Hematopoietic multipotent progenitor cell (in vitro differentiated cells): Measurements from ENCODE around the gene PCDH15. TPM values are rescaled to one million over a fixed set of nuclear protein-coding genes. Genes with fewer than 3 reads are reported as not detected.
A peak's percentile ranks its signal among the peaks of the same experiment; 100 is the strongest.

Experiments used
- DNase-seq, 3 donors: peaks; one replicate each; pipeline ENCODE4 v3.0.0-alpha.2; 2011 to 2015; ENCODE audit warnings: low read depth in 2 of 3, low spot score in 2 of 3
- total RNA-seq: library from RNA; depleted of rRNA; stranded (reverse); fragments of >200 nt; gene quantifications from one replicate; pipeline ENCODE4 v1.2.3, GENCODE V29; 2012

The PCDH15 gene
- total RNA-seq, 1 donor: not detected

DNA sequence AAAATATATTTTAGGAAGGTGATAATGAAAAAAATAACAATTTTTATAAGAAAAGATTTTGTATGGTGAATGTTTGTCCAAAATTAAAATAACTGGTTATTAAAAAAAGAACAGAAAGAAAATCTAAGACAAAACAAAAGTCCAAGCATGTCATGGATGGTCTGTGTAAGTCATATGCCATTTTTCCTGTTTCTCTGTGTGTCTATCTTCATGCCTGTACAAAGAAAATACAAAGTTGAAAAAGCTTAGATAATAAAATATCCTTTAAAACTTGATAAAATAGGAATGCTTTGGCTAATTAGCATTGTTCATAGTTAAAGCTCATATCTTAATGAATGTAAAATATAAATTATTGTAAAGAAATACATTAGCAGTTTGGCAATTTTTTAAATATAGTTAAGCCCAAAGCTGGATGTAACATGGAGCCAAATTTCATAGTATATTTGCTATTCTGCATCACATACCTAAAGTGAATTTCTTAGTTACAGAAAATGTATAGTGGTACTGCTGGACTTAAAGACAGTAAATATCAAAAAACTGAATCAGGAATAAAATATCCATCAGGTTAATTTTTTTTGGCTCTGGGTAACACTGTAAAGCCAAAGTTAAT lies 661.1 kb downstream of the PCDH15 start:
- DNase-seq: no peak

DNA sequence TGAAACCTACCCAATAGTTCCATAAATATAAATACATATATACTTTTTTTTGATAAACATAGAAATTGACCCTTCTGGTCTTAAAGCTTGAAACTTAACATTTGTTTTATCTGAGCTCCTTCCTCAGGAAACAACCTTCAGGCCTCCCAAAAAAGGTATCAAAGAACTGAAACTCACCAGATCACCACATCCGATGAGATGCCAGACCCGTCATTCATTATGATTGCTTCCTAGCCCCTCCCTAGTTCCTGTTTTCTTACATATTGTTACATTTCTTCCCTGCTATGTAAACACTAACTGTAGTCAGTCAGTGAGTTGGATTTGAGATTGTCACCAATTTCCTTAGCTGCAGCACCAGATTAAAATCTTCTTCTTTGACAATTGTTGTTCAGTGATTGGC lies 663.6 kb downstream of the PCDH15 start:
- no peak for DNase-seq

DNA sequence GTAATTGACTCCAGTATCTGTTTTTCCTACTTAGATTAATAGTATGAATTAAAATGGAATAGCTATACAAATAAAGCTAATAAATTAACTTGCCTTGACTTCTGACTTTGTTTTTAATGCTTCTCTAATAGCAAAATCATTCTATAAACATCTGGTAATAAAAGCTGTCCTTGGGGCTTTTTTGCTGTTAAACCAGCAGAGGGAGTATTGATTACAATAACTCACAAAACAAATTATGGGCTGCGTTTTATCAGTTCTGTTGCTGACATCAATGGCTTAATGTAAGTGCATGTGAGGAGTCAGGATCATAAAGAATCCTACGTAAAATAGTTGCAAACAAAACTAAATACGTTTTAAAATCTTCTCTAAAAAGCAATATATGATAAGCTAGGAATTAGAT lies 667.8 kb downstream of the PCDH15 start:
- peak in 1 of 3 donors; percentile 1 for DNase-seq

DNA sequence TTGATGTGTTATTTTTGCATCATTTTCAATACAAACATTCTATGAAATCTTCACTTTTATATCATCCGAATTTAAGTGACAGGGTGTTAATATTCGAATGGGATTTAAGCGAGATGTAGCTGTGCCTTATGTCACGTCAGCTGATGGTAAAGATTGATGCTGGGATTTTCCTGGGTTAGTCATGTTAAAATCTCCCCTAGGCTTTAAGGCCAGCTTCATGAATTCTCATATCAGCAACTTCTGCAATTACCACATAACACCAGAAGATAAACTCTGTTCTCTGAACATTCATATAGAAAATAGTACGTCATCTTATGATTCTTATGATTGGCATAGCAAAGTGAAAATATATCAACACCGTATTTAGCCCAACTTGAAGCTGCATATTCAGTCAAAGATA lies 669.2 kb downstream of the PCDH15 start:
- DNase-seq: no peak

DNA sequence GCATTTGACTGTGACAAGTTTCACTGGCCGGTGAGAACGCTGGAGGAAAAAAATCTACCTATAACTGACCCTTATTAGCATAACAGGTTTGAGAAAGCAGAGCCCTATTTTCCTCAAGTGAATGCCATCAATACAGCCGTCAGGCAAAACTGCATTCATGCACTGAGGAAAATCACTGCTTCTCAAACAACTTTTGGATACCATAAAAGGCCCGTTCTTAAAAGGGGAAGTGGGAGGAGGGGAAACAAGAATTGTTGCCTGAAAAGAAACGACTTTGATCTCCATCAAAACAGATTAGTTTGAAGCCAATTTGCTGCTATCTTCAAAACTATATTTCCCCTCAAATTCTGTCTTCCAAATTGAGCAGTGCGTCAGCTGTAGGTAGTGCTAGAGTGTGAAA lies 670.6 kb downstream of the PCDH15 start:
- no peak for DNase-seq

DNA sequence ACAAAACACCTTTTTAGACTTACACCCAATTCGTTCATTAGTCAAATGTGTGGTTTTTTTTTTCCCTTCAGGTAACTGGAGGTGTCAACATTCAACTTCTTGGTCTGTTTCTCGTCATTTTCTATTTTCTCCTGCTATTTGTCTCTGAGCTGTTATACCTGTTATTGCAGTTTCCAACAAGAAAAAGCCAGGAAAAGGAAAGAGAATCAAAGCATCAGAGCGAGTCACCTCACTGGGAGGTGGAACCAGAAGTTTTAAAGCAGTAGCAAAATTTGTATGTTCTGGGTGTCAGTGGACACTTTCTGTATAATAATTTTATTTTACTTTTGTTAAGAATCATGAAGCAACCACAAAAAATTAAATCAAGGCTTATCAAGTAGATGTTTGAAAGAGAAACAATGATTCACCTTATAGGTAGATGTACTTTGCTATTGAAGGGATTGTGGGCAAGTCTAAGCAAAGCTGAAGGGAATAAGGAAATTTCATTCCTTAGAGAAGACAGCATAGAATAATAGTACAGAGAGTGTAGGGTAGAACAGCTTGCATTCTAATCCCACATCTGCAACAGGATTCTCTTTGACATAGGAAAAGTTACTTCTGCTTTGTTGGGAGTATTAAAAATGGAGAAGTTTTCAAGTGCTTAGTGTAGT lies 675.8 kb downstream of the PCDH15 start:
- no peak for DNase-seq

DNA sequence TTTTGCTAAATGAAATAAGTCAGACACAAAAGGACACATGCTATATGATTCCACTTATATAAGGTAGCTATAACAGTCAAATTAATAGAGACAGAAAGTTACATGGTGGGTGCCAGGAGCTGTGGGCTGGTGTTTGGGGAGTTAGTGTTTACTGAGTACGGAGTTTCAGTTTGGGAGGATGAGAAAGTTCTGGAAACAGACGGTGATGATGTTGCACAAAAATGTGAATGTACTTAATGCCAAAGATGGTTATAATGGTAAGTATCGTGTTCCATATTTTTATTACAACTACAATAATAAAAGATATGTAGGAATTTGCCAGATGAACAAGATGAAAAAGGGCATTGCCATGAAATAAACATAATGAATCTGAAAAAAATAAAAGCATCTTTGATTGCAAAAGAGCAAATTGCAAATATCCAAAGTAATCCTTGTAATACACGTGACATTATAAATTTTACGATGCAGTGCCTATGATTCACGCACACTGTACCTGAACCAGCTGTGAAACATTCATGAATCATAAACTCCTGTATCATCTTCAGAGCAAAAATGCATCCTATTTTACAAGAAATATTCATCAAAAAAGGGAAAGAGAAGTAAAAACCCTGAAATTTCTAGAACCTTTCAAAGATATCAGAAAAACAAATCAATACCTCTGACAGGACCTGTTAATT lies 676.7 kb downstream of the PCDH15 start:
- DNase-seq: no peak

DNA sequence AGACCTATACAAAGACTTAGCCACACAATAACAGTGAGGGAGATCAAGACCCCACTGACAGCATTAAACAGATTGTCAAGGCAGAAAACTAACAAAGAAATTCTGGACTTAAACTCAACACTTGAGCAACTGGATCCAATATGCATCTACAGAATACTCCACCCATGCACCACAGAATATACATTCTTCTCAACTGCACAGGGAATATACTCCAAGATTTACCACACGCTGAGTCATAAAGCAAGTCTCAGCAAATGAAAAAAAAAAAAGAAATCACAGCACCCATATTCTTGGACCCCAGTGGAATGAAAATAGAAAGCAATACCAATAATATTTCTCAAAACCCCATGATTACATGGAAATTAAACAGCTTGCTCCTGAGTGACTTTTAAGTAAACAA lies 680.2 kb downstream of the PCDH15 start:
- no peak for DNase-seq

DNA sequence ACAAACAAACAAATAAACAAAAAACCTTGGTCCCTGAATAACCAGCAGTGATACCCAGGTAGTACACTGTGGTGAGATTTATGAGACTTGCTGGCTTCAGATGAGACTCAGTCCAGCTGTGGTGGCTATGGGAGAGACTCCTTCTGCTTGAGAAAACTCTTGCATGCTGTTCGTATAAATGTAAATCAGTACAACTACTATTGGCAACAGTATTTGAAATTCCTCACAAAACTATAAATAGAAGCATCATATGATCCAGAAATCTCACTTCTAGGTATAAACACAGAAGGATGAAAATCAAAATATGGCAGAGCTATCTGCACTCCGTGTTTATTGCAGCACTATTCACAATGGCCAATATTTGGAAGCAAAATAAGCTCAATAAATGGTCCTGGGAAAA lies 692.1 kb downstream of the PCDH15 start:
- DNase-seq: no peak

DNA sequence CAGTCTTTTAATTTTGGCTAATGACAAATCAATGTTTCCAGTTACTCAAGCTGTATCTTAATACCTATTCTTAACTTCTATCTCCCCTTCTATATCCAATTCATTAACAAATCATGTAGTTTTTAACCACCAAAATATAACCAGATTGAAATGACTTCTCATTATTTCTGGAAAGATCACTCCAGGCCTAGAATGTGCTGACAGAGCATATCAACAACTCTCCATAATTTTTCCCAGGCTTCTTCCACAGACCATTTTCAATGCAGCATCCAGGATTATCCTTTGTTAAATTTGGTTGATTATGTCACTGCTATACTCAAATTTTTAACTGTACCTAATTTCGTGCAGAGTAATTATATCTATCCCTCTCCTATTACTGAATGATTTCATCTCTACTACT lies 704.1 kb downstream of the PCDH15 start:
- DNase-seq: no peak

DNA sequence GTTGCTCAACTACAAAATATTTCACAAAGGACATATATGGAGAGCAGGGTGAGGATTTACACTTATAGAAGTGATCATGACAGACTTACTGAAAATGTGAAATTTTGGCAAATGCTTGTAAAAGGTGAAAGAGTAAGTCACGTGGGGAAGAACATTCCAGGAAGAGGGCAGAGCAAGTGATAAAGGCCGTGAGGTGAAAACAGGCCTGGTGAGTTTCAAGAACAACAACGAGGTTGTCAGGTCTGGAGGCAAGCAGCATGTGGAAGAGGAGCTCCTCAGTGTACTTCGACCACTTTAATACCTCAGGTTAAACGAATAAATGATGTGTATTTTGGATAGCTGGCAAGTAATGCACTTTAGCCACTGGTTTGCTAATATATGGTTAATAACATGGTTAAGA lies 706.7 kb downstream of the PCDH15 start:
- DNase-seq: no peak

DNA sequence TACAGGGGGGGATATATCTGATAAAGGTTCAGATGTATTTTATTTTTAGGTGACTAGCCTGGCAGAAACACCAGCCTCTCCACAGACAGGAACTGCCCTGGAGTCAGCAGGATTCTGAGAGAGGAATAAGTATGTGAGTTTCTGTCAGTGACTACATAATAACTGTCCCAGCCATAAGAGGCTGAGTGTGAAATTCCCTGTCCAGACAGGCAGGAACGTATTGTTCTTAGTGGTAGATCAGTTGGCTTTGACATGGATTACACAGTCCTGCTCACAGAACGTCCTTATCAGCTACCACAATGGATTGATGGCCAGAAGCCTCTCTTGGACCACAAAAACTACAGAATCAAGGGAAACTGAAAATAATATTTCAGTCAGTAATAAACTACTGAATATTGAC lies 709.8 kb downstream of the PCDH15 start:
- no peak for DNase-seq

DNA sequence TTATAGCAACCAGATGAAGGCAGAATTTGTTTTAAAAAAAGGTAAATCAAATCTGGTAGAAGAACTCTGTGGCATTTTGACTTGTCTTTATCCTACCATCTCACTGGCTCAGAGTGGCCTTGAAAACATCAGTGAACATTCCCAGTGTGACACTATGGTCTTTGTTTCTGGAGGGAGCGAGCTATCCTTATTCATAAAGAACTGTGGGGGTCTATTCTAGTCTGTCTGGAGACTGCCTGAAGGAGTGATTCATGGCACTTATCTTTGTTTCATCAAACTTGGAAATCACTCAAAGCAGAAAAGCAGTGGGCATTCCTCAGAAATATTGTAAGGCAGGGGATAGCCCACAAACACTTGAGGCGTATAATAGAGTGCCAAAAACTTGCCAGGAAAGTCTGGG lies 719.1 kb downstream of the PCDH15 start:
- DNase-seq: no peak

DNA sequence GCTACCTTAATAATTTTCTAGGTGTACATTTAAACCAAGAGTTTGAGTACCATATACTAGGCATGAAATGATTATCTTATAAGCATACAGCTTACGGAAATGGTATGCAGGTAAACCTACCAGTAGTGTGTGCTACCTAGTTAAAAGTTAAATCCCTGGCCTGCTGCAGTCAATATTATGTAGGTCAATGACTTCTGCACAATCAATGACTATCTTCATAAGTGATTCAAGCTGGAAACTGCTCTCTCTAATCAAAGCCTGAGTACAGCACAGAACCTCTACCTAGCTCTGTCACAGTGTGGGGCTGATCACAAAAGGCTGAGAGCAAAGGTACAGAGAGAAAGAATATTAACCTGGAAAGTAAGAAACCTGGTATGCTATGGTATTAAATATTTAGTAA lies 733.7 kb downstream of the PCDH15 start:
- DNase-seq: no peak

DNA sequence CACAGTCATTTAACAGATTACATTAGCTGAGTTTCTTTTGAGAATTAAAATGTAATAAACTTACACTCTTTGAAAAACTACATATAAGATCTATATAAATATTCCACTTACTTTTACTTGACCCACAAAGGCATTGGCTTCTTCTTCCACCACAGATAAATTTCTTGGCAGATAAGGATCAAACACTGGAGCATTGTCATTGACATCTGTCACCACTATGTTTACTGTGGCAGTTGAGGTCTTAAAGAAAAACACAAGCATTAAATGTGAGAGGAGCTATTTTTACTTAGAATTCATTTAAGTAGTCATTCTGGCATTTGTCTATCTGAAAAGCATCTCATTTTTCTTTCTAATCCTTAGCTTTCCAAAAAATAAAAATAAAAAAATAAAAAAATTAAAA lies 734.4 kb downstream of the PCDH15 start:
- no peak for DNase-seq

DNA sequence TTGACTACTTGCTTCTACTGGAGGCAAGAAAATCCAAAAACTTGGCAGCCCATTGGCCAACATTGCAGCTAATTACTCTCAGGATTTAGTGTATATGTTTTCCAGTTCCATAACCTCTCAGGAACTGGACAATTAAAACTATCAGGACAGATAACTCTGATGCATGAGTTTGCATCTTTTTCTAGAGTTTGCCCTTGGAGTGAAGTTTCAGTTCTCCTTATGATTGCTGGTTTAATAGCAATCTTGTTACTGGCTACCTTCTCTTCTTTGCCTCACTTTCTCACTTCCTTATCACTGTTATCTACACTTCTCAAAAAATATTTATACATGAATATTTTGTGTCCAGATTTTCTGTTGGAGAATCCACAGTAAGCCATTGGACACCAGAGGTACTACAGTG lies 735.9 kb downstream of the PCDH15 start:
- no peak for DNase-seq

DNA sequence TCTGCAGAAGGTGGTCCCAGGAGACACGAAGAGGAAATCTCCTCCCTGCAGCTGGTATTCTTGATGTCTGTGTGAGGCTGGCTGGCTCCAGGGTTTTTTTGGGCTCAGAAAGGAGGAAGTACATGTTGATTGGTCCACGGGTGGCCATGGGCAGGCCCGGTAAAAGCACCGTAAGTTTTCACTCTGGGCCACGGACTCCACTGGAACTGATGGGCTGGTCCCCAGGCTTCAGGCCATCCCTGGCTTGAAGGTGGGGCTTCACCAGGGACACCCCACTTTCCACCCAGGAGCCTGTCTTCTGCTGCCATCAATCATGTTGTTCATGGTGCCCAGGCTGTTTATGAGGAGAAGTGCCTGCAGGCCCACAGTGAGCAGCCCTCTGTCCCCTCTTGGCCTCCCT lies 736.8 kb downstream of the PCDH15 start:
- no peak for DNase-seq

DNA sequence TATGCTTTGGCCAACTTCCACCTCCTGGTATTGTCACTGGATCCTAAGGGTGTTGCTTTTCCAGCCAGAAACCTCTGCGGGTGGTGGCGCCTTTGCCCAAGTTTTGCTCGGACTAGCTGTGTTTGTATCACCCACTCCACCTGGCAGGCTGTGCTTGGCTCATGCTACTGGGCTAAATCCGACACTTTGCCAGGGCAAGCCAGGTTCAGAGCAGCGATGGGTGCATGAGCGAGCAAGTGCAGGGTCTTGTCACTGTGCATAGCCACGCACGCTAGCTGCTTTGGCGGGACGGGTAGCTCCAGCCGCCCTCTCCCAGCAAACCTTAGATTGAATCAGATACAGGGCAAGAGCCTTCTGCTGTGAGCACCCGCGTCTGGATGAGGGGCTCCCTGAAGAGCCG lies 737.5 kb downstream of the PCDH15 start:
- DNase-seq: no peak

DNA sequence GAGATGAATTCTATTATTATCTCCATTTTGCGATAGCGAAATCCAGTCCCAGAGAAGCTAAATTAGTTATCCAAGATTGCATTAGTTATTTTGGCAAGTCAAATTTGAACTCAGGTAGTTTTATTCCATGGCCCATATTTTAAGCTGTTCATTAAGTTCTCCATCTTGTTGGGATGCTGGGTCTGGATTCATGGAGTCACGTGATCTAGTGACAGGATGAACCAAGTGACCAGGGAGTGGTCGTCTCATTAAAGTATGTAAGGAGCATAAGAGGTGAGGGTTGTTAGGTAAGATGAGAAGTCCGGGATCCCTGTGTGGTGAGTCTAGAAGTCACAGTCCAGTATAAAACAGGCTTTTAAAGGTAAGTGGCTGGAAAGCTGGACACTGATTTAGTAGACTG lies 740.5 kb downstream of the PCDH15 start:
- no peak for DNase-seq

DNA sequence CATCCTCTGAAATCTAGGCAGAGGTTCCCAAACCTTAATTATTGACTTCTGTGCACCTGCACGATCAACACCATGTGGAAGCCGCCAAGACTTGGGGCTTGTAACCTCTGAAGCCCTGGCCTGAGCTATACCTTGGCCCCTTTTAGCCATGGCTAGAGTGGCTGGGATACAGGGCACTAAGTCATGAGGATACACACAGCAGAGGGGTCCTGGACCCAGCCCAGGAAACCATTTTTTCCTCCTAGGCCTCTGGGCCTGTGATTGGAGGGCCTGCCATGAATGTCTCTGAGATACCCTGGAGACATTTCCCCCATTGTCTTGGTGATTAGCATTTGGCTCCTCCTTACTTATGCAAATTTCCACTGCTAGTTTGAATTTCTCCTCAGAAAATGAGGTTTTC lies 743.7 kb downstream of the PCDH15 start:
- DNase-seq: no peak

DNA sequence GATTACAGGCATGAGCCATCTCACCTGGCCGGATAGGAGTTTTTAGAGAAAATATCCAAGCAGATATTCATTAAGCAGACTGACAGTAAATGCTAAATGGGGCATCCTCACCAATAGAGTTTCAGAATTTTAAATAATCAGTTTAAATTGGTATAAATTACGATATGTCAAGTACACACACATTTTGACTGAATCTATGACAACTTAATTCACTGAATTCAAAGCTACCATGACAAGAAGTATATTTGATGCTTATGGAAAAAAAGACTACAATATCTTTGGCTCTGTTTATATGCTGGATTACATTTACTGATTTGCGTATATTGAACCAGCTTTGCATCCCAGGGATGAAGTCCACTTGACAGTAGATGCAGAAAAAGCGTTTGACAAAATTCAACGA lies 774.7 kb downstream of the PCDH15 start:
- DNase-seq: no peak

DNA sequence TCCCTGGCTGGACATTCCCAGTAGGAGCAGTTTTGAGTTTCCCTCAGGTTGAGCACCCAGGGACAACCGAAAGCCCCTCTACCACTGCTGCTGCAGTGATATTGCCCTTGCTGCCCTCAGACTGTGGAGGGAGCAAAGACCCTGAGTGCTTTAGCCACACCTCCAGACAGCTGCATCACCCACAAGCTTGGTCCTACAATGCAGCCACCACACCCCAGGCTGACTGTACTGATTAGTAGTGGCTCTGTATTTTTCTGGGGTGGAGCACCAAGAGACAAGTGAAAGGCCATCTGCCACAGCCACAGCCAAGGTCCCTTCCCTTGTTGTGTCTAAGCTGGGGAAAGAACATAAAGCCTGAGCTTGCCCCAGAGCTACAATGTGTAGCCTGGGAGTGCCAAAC lies 789.9 kb downstream of the PCDH15 start:
- no peak for DNase-seq
